SHP77 treated with DMSO at 0.1 percent for 48 hours (cell line): Measurements from ENCODE around the gene MGAT4C.

Experiments used
- DNase-seq: peaks from one replicate; lab custom pipeline; 2025; lab: John Stamatoyannopoulos, UW

The MGAT4C gene

DNA sequence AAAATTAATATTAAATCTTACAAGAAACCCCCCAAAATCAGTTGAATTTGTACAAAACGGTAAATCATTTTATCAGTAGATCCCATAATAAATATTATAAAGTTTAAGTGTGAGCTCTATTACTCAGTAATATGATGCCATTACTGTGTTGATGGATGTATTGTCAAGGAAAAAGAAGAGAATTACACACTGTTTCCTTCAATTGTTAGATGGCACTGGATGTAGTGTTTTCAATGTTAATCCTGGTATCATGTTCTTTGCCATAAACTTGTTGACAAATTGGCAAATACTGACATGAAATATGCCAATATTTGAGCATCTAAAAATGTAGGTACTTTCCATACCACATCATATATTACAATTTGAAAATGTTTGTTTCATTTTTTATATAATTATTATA is 280.5 kb downstream of the MGAT4C start:
- DNase-seq: no peak

- DNase-seq: no peak
Measured at GRCh38 chr12:85971800-85972199, 284.4 kb downstream of the MGAT4C start.

DNA sequence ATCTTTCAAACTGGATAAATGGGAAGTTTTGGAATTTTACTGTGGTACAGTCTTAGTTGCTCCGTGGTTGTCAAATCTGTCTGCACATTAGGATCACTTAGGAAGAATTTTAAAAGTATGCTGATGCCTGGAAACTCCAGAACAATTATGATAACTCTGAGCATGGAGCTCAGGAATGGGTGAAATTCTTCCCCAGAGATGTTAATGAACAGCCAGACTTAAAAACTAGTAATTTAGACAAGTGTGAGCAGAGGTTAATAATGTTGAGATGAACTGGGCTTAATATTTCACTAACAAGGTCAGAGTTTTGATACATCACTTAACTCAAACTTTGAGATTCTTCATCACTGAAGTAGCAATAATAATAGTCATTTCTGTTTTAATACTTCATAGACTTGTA is 287.6 kb downstream of the MGAT4C start:
- no peak for DNase-seq

- DNase-seq: no peak
Measured at GRCh38 chr12:85963326-85963725, 292.9 kb downstream of the MGAT4C start.

DNA sequence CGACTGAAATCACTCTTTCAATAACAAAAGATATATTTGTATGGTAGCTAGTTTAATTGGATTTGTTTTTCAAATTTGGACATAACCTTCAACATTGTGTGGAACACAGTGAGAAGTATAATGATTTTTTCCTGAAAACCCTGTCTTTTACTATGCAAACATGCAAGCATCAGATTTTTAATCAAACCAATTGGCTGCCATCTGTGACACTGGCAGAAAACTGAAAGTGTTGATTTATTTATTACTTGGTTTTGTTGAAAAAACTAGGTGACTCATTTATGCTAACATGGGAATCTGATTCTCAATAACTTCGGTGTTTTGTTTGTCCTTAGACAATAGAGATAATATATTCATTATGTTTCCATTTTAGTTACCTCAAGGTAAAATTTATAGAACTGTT is 300.1 kb downstream of the MGAT4C start:
- peak; percentile 46 for DNase-seq

GRCh38 chr12:85955127-85955526 is 301.1 kb downstream of the MGAT4C start:
- no peak for DNase-seq

GRCh38 chr12:85951823-85952222 is 304.4 kb downstream of the MGAT4C start:
- DNase-seq: peak; percentile 51

GRCh38 chr12:85949253-85949652 is 306.9 kb downstream of the MGAT4C start:
- no peak for DNase-seq

GRCh38 chr12:85948340-85948739 is 307.9 kb downstream of the MGAT4C start:
- no peak for DNase-seq

DNA sequence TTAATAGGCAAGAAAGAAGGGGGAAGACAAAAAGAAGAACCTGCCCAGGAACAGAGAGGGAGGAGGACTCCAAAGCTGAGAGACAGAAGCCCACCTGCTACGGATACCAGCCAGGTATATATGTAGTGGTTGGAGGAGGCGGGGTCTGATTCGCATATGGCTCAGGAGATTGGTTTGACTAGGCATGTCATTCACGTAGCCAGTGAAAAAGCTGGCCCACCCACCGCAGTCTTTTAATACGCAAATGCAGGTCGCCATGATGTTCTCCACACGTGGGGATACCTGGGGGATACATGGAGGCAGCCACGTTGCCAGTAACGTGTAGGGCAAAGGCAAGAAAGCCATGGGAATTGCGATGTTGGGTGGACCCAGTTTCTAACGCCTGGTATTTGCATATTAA is 308.9 kb downstream of the MGAT4C start:
- DNase-seq: no peak

DNA sequence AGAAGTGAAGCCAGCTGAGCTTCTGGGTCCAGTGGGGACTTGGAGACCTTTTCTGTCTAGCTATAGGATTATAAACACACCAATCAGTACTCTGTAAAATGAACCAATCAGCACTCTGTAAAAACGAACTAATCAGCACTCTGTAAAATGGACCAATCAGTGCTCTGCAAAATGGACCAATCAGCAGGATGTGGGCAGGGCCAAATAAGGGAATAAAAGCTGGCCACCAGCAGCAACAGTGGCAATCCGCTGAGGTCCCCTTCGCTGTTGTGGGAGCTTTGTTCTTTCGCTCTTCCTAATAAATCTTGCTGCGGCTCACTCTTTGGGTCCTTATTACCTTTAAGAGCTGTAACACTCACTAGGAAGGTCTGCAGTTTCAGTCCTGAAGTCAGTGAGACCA is 309.8 kb downstream of the MGAT4C start:
- no peak for DNase-seq

DNA sequence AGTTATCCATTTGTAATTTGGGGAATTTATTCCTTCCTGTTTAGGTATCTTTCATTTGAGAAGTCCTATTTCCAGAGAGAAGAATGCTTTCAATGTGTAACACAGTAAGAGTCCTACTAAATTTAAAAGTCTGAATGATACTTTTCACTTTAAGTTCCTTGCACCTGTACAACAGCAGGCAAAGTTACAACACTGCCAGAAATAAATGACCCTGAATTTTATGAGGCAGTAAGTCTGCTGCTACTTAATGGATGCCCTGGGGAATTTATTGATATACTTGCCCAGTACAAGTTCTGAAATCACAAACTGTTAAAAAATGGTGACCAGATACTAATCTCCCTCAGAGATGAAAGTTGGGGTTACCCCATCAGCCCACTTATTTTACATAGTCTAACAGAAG is 329.0 kb downstream of the MGAT4C start:
- no peak for DNase-seq

DNA sequence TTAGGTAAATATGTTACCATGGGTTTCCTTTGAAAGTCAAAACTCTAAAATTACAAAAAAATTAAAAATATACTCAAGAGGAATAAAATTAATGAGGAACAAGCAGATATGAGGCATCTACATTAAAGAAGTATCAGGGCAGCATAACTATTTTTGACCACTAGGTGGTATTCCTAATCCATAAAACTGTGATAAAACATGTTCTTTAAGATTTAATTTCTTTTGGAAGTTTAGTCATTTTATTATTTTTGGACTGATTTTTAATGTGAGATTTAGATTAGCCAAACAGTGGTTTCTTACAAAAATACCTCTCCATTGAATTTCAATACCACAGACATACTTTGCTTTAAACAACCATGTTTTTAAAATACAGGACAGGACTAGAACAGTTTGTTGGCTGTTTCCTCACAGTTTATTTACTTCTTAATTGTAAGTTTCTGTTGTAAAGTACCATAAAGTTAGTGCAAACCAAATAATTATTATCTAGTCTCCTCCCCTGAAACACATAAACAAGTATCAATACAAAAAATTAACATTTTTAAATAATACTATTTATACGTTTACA is 332.3 kb downstream of the MGAT4C start:
- peak; percentile 16 for DNase-seq

GRCh38 chr12:85920324-85920947 is 335.8 kb downstream of the MGAT4C start:
- peak; percentile 38 for DNase-seq
